Measurements from ENCODE around the gene CHRDL1.

- no peak for TF ChIP-seq KLF12 (CRISPR knock-in tag; IDR thresholded peaks at IDR 0.05; ENCODE audit: borderline replicate concordance)
- no peak for TF ChIP-seq FOXP1 (IDR thresholded peaks at IDR 0.05)
- TF ChIP-seq FOXP1 (CRISPR knock-in tag; IDR thresholded peaks at IDR 0.05): no peak
- no peak for TF ChIP-seq ZNF580 (CRISPR knock-in tag; IDR thresholded peaks at IDR 0.05; ENCODE audit: borderline replicate concordance, low read depth)
- no peak for TF ChIP-seq ZSCAN29 (CRISPR knock-in tag; conservative IDR thresholded peaks at IDR 0.05)
- no peak for TF ChIP-seq SMAD1 (CRISPR knock-in tag; IDR thresholded peaks at IDR 0.05; ENCODE audit: borderline replicate concordance, low read depth)
- TF ChIP-seq ZNF225 (CRISPR knock-in tag; IDR thresholded peaks at IDR 0.05): no peak
- TF ChIP-seq CTCF (CRISPR knock-in tag; IDR thresholded peaks at IDR 0.05): no peak
- TF ChIP-seq REST (IDR thresholded peaks at IDR 0.05; ENCODE audit: borderline replicate concordance in 1 of 2, low read depth in 1 of 2, low read length in 2 of 2): no peak
- TF ChIP-seq POLR2AphosphoS5 (IDR thresholded peaks at IDR 0.05; ENCODE audit: low read depth, low read length): no peak
Observed at GRCh38 chrX:110713666-110714065, 82.0 kb downstream of the CHRDL1 start.
